HG03103 (cell line): ENCODE measurements around the gene DAGLB.
"Not testable (repeated sequence)": the region's sequence is repeated elsewhere in the genome, so short reads cannot be mapped to it uniquely, and the experiment has no call there.

Experiments
- ATAC-seq: cut with Tn5 transposase; IDR thresholded peaks from one replicate; pipeline ENCODE4 v1.9.1; 2021; ENCODE audit warnings: low read depth; ENCODE audit not compliant: unreplicated experiment

Gene DAGLB

GRCh38 chr7:6380310-6381095 lies 67.3 kb downstream of the DAGLB start:
- ATAC-seq = no peak

DNA sequence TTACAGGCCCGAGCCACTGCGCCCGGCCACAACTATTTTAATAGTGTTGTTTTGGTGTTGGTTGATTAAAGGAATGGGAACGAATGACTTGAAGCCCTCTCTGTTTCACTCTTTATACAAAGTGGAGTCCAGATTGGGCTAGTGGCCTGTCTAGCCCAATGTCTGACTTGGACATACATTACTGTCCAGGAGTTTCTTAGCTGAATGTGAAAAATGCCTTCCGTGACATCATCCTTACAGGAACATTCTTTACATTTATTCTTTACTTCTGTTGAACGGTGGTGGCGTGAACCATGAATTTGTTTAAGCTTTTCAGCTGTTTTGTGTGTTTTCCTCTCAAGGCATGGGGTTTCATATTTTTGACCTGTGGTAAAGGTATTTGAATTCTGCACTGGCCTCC lies 67.9 kb downstream of the DAGLB start:
- no peak for ATAC-seq

DNA sequence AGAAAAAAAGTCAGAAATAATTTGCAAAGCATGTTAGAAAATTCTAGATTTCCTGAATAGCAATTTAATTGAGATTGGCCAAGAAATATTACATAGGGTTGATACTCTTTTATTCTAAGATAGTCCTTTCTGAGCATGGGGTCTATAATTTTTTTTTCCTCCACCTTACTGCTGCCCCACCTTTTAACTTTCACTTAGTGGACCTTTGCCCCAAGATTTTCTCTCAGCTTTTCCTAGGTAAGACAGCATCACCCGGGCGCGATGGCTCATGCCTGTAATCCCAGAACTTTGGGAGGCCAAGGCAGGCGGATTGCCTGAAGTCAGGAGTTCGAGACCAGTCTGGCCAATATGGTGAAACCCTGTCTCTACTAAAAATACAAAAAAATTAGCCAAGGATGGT lies 69.2 kb downstream of the DAGLB start:
- ATAC-seq = not testable (repeated sequence)

GRCh38 chr7:6376820-6377219 lies 70.9 kb downstream of the DAGLB start:
- no peak for ATAC-seq

DNA sequence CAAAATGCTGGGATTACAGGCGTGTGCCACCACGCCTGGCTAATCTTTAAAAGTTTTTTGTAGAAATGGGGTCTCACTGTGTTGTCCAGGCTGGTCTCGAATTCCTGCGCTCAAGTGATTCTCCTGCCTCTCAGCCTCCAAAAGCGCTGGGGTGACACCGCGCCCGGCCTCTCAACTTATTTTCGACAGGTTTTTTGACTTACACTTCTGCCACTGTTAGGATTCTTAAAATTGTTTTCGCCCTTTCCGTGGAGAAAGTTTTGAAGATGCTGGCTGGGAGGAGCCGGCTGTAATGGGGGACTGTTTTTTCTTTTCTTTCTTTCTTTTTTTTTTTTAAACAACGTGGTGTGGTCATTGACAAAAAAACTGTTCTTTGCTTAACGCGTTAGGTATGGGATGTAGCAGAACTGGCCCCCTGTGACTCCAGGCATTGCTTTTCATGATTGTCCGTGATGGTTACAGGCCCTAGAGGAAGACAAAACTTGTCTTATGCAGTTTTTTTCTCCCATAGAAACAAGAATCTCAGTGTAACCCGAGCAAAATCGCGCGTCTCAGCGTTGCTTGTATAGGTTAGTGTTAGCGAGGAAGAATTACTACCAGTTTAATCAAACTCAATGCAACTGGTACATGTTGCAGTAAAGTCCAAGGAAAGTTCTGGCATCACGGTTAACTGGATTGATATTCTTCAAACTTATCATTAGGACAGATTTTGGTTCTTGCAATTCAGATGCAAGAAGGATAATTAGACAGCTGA lies 72.2 kb downstream of the DAGLB start:
- no peak for ATAC-seq

DNA sequence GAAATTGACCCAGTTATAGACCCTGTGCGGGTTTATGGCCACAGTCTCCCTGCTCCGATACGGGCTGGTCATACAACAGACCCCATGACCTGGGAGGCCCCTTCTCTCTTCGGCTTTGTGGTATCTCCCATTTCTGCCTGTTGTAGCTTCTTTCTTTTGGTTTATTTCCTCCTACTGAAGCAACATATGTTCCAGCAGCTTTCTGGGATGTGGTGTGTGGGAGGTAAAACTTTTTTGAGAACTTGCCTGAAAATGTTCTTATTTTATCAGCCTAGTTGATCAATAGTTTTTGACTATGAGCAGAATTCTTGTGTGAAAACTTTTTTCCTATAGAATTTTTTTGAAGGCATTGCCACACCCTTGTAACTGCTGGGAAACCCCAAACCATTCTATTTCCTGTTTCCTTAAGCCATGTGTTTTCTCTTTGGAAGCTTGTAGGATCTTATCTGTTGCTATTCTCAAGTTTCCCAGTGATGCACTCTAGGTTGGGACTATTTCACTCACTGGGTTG lies 80.0 kb downstream of the DAGLB start:
- ATAC-seq = no peak

GRCh38 chr7:6365451-6365850 lies 82.3 kb downstream of the DAGLB start:
- ATAC-seq = no peak

- ATAC-seq = no peak
Observed at GRCh38 chr7:6360841-6361240, 86.9 kb downstream of the DAGLB start.

GRCh38 chr7:6359734-6360133 lies 88.0 kb downstream of the DAGLB start:
- no peak for ATAC-seq
